ENCODE measurements around the gene STX19.
"Not testable (repeated sequence)": the region's sequence is repeated elsewhere in the genome, so short reads cannot be mapped to it uniquely, and the experiment has no call there.

STX19 gene

GRCh38 chr3:93979850-93980676 lies 48.3 kb downstream of the STX19 start, which contains the start of gene ARL13B:
Gene ARL13B, plus strand, starts transcription at chr3:93980155. Its CDS starts 269 bp downstream, at chr3:93980424.
- DNase-seq (ENCODE audit: low read depth, low spot score): peak; percentile 99

DNA sequence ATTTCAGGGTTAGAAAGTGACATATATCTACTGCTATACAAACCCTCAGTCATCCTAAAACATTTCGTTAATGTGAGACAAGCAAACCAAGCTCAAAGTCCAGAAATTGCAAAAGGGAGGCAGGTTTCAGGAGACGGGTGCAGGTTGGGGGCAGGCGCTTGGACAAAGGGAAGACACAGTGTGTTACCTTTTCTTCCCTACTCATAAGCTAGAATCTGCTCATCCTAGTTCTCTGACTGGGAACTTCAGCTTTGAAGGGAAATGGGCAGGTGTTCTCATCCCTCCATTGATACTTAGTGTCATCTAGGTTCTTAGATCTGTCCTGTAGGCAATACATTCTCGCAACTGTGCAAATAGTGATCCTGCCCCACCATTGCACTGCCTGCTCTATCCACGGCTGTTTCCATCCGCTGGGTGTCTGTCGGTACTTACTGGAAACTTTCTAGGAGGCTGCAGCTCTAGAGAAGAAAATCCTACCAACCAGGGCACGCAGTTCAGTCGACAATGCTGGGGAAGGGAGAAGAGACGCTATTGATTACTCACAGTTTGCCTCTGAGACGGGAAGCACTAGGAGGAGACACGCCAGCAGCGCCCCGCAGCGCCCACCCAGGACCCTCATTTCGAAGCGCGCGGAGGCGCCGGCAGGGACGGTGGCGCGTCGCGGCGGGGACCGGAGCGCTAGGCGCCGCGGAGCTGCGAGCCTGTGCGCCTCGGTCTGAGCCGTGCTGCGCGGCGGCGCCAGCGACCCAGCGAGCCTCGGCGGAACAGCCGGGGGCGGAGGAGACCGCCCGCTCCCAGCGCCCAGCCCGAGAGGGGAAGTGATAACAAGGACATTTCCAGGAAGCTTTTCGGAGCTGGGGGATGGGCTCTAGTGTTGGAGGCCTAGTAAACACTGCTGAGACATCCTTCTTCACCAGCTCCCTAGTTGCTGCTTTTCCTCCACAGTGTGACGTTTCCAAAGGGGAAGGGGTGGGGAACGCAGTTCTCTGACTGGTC lies 55.0 kb downstream of the STX19 start, which contains the start of gene PROS1:
Gene PROS1, minus strand, starts transcription at position 766 of the 996 bp plus-strand sequence. Its CDS starts 147 bp downstream, at position 619.
- peak; percentile 94 for DNase-seq (ENCODE audit: low read depth, low spot score)

GRCh38 chr3:93969997-93970396 lies 58.4 kb downstream of the STX19 start:
- DNase-seq (ENCODE audit: low read depth, low spot score): no peak

DNA sequence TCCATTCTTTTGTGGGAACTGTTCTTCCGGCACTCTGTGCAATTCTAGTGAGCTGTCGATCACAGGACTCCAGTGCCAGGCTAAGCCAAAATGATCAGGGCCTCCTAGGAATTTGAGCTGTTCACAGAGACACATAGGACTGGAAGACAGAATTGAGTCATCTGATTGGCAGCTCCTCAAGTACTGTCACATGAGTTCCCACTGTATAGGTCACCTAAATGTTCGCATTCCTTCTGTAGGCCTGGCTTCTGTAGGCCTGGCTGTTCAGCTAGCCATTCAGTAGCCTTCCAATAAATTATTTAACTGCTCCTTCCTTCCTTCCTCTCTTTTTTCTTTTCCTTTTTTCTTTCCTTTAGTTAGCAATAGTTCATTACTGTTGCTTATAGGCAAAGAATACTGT lies 59.0 kb downstream of the STX19 start:
- DNase-seq (ENCODE audit: low read depth, low spot score): peak; percentile 58

DNA sequence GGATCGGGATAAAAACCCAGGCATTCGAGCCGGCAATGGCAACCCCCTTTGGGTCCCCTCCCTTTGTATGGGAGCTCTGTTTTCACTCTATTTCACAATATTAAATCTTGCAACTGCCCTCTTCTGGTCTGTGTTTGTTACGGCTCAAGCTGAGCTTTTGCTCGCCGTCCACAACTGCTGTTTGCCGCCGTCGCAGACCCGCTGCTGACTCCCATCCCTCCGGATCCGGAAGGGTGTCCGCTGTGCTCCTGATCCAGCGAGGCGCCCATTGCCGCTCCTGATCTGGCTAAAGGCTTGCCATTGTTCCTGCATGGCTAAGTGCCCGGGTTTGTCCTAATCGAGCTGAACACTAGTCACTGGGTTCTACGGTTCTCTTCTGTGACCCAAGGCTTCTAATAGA lies 63.3 kb downstream of the STX19 start:
- DNase-seq (ENCODE audit: low read depth, low spot score): not testable (repeated sequence)

Measured in ELF-1 (cell line).